ENCODE results near the gene DEDD2. TPM values are rescaled to one million over a fixed set of nuclear protein-coding genes. Genes with fewer than 3 reads are reported as not detected.
A peak's percentile ranks its signal among the peaks of the same experiment; 100 is the strongest.

The DEDD2 gene
- polyA plus RNA-seq, 3 donors = 125 to 141 (median 133) TPM

GRCh38 chr19:42216653-42217519, 591 bp downstream of the DEDD2 start:
- peak overlapping the region; percentile 88 for H3K9ac ChIP-seq (ENCODE audit: insufficient read depth, low read length, poor library complexity, severe bottlenecking)

More at GRCh38 chr19:42216653-42217519, 591 bp downstream of the DEDD2 start:
- Histone ChIP-seq H3K4me3 (replicated peaks in 1 of 3; ENCODE audit: low read depth in 2 of 3, low read length in 3 of 3) (peak overlapping the region; percentile 73 to 96 (median 91)), H3K36me3 (replicated peaks in 1 of 2; ENCODE audit: control insufficient read depth in 1 of 2, insufficient read depth in 2 of 2, low read length in 2 of 2) (peaks cover 32 to 41% of the 10 kb centered on the region in 2 donors), H3K4me2 (replicated peaks; ENCODE audit: extremely low read depth, low read length, poor library complexity, severe bottlenecking) (peak overlapping the region; percentile 95), H3K79me2 (ENCODE audit: insufficient read depth, low read length) (peaks cover 90% of the 10 kb centered on the region), H2AFZ (ENCODE audit: insufficient read depth, low read depth, low read length, poor library complexity, severe bottlenecking) (peak overlapping the region; percentile 51), H3K27ac (ENCODE audit: low read depth in 1 of 2, low read length in 2 of 2) (peak overlapping the region; percentile 96 to 98), H4K20me1 (ENCODE audit: insufficient read depth, low read length) (peaks cover 62% of the 10 kb centered on the region), H3K4me1 (ENCODE audit: control insufficient read depth in 1 of 2, insufficient read depth in 2 of 2, low read length in 2 of 2) (peaks cover 77 to 86% of the 10 kb centered on the region in 2 donors), H3K27me3 (ENCODE audit: control insufficient read depth in 2 of 2, insufficient read depth in 2 of 2, low read length in 2 of 2) (no peaks in the 10 kb centered on the region), H3K9me3 (replicated peaks in 1 of 2; ENCODE audit: control insufficient read depth in 1 of 2, insufficient read depth in 1 of 2, low read length in 2 of 2) (no peaks in the 10 kb centered on the region)
- intact Hi-C loops (cut with micrococcal nuclease) = loop anchor here (1.0 to 5.0 kb wide), 4 partner anchors 16 to 35 kb away; no protein-coding TSS in a partner anchor
- peaks cover 0 to 2% (median 0%) of the 10 kb centered on the region in 7 donors for H3K9me3 Mint-ChIP-seq
- no peak for TF ChIP-seq CTCF (IDR thresholded peaks at IDR 0.05)
- WGBS (ENCODE audit: insufficient coverage) = under 1% methylated on average over 79 of the region's 79 CpGs
- H3K4me1 Mint-ChIP-seq = peaks cover 72% of the 10 kb centered on the region
- H3K27me3 Mint-ChIP-seq (ENCODE audit: low read depth in 3 of 3) = peaks cover 0 to 1% (median 0%) of the 10 kb centered on the region in 3 donors
- H3K36me3 Mint-ChIP-seq = peaks cover 39 to 43% of the 10 kb centered on the region in 2 donors
- no peak for DNase-seq
- H3K27ac Mint-ChIP-seq = peak overlapping the region; percentile 98 to 100 (median 99)
- H3K4me3 Mint-ChIP-seq = peak overlapping the region; percentile 89 to 96
